PFSK-1 (cell line): ENCODE measurements around the gene LIMK2.

Experiments used
- POLR2AphosphoS5 ChIP-seq: IDR thresholded peaks from 2 replicates; pipeline ENCODE4 v1.6.1; 2012; ENCODE audit warnings: low read depth, mild to moderate bottlenecking, control low read depth, low read length, moderate library complexity
- TF ChIP-seq, protein P1 (sequence below), 2 experiments: IDR thresholded peaks; 2 replicates each; pipeline versions ENCODE4 v1.6.1 to v1.8.0; 2011 to 2012; ENCODE audit warnings: low read depth in 2 of 2, low read length in 2 of 2, control low read depth in 1 of 2, inconsistent platforms in 1 of 2, mild to moderate bottlenecking in 1 of 2, moderate library complexity in 1 of 2; ENCODE audit not compliant: insufficient read depth in 1 of 2

DNA sequence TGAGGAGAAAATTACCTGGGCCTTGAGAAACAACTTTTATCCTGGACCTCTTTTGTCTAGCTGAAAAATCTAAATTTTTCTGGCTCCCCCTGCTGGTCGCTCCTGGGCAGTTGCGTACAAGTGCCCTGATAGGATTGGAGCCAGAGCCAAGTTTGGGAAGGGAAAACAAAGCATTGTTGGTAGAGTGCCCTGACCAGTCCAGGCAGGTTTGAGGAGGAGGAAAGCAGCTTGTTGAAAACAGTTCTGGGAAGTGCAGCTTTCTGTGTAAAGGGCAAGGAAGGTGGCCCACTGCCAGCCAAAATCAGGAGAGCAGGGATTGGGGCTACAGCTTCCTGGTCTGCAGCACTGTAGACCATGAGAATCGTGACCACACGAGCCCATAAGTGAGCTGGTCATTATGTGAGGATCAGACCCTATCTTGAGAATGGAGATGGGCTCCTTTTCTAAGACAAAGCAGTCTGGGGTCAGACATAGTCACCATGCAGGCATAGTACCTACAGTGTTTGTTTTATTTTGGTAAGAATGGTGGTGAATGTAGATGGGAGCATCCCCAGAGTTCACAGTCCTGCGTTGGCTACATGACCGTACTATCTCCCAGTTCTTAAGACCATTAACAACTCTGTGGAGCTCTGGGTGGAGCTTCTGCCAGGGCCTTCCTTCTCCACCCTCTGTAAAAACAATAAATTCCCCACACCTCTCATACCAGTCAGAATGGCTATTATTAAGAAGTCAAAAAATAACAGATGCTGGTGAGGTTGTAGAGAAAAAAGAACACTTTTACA lies 101.5 kb downstream of the LIMK2 start:
- no peak for TF ChIP-seq POLR2AphosphoS5
- TF ChIP-seq, protein P1, sequence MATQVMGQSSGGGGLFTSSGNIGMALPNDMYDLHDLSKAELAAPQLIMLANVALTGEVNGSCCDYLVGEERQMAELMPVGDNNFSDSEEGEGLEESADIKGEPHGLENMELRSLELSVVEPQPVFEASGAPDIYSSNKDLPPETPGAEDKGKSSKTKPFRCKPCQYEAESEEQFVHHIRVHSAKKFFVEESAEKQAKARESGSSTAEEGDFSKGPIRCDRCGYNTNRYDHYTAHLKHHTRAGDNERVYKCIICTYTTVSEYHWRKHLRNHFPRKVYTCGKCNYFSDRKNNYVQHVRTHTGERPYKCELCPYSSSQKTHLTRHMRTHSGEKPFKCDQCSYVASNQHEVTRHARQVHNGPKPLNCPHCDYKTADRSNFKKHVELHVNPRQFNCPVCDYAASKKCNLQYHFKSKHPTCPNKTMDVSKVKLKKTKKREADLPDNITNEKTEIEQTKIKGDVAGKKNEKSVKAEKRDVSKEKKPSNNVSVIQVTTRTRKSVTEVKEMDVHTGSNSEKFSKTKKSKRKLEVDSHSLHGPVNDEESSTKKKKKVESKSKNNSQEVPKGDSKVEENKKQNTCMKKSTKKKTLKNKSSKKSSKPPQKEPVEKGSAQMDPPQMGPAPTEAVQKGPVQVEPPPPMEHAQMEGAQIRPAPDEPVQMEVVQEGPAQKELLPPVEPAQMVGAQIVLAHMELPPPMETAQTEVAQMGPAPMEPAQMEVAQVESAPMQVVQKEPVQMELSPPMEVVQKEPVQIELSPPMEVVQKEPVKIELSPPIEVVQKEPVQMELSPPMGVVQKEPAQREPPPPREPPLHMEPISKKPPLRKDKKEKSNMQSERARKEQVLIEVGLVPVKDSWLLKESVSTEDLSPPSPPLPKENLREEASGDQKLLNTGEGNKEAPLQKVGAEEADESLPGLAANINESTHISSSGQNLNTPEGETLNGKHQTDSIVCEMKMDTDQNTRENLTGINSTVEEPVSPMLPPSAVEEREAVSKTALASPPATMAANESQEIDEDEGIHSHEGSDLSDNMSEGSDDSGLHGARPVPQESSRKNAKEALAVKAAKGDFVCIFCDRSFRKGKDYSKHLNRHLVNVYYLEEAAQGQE (IDR thresholded peaks at IDR 0.05; ENCODE audit: insufficient read depth in 1 of 2, low read depth in 2 of 2, low read length in 2 of 2) = no peak
